Ovary (tissue), 3 donors: ENCODE data around the gene PTPRQ.

ENCODE experiments used
- CTCF ChIP-seq, 3 donors: fragments of 450-650 bp in 2 of 3; fragments of 200-600 bp in 1 of 3; IDR thresholded peaks; one replicate each; pipeline versions ENCODE4 v1.5.1 to v1.8.0; 2016 to 2022; ENCODE audit warnings: antibody characterized with exemption in 3 of 3, mild to moderate bottlenecking in 1 of 3
- EP300 ChIP-seq: sonication (generic); formaldehyde crosslinking; IDR thresholded peaks from one replicate; pipeline ENCODE4 v1.6.1; 2017; ENCODE audit warnings: antibody characterized with exemption
- POLR2A ChIP-seq: fragments of 450-650 bp; IDR thresholded peaks from one replicate; pipeline ENCODE4 v1.6.1; 2017; ENCODE audit warnings: antibody characterized with exemption, mild to moderate bottlenecking, moderate library complexity
- donor health status: DM: no; HTN: no; CAD: no.

- TF ChIP-seq POLR2A (no peak), CTCF (IDR thresholded peaks at IDR 0.05) (no peak), EP300 (no peak)
These were observed 158.4 kb downstream of the PTPRQ start for GRCh38 chr12:80602455-80602854.
